Ishikawa (cell line): ENCODE results near the gene TIE1.

Experiments
- CEBPB ChIP-seq: IDR thresholded peaks from 2 replicates; pipeline ENCODE4 v1.6.1; 2012
- CREB1 ChIP-seq: IDR thresholded peaks from 2 replicates; pipeline ENCODE4 v1.6.1; 2012; ENCODE audit warnings: low read depth
- EGR1 ChIP-seq: IDR thresholded peaks from 2 replicates; pipeline ENCODE4 v1.6.1; 2012
- EP300 ChIP-seq: IDR thresholded peaks from 2 replicates; pipeline ENCODE4 v1.6.1; 2012; ENCODE audit warnings: borderline replicate concordance
- FOXM1 ChIP-seq: IDR thresholded peaks from 2 replicates; pipeline ENCODE4 v1.6.1; 2012; ENCODE audit warnings: low read depth, borderline replicate concordance
- NFIC ChIP-seq: IDR thresholded peaks from 2 replicates; pipeline ENCODE4 v1.6.1; 2012
- RAD21 ChIP-seq: IDR thresholded peaks from 2 replicates; pipeline ENCODE4 v1.6.1; 2012; ENCODE audit warnings: low read depth
- TAF1 ChIP-seq: IDR thresholded peaks from 2 replicates; pipeline ENCODE4 v1.6.1; 2012; ENCODE audit warnings: low read depth, mild to moderate bottlenecking
- TCF12 ChIP-seq: IDR thresholded peaks from 2 replicates; pipeline ENCODE4 v1.6.1; 2012; ENCODE audit warnings: low read depth
- TEAD4 ChIP-seq: IDR thresholded peaks from 2 replicates; pipeline ENCODE4 v1.6.1; 2012
- YY1 ChIP-seq: IDR thresholded peaks from 2 replicates; pipeline ENCODE4 v1.6.1; 2012; ENCODE audit warnings: low read depth
- ZBTB7A ChIP-seq: IDR thresholded peaks from 2 replicates; pipeline ENCODE4 v1.6.1; 2012; ENCODE audit warnings: low read depth
- TF ChIP-seq, protein P1 (sequence below): IDR thresholded peaks from 2 replicates; pipeline ENCODE4 v1.6.1; 2012
- TF ChIP-seq, protein P2 (sequence below): IDR thresholded peaks from 2 replicates; pipeline ENCODE4 v1.6.1; 2012; ENCODE audit warnings: low read depth, mild to moderate bottlenecking
- TF ChIP-seq, protein P3 (sequence below): IDR thresholded peaks from 2 replicates; pipeline ENCODE4 v1.6.1; 2012

The TIE1 gene

DNA sequence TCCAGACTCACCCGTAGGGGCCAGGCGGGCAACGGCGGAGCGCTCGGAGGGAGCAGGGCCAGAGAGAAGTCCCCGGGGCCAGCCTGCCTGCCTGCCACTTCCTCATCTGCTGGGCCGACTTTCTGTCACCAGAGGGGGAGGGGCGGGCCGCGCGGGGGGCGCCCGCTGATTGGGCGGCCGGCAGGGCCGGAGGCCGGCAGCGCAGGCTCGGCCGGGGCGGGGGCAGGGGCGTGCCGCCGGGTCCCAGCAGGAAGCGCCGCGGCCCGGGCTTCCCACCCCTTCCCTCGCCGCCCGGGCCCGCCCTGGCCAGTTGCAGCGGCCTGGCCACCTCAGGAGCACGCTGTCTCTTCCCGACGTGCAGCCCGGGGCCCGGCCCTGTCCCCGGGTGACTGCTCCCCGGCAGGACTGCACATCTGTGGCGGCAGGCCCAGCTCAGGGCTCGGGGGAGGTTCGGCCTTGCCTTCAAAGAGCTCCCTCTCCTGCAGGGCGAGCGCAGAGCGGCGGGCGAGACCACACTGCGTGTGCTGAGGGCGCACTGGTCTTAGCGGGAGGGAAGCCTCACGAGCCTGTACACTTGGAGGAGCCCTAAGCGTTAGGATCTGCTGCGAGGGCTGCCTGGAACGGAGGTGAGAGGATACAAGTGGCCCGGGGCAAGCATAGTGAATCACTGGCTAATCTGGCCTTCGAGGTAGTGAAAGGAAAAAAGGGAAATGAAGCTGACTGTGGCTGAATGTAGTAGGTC lies 67.3 kb downstream of the TIE1 start, which contains the start of gene ELOVL1:
Gene ELOVL1 (minus strand): TSS at position 108 of the 742 bp plus-strand sequence. CDS start 2,402 bp downstream, outside the sequence.
- TF ChIP-seq CEBPB (no peak), RAD21 (peak; percentile 25; the same call in 1 of the 2 replicates), TCF12 (0 out of 2 replicates have a peak, but pooled peaks have one; percentile 6), TEAD4 (no peak), TAF1 (peak; percentile 64), ZBTB7A (no peak; the same call in 1 of the 2 replicates), NFIC (0 out of 2 replicates have a peak, but pooled peaks have one; percentile 13), EGR1 (no peak), EP300 (no peak; the same call in 1 of the 2 replicates), CREB1 (no peak), FOXM1 (no peak), YY1 (no peak)
- TF ChIP-seq, protein P1, sequence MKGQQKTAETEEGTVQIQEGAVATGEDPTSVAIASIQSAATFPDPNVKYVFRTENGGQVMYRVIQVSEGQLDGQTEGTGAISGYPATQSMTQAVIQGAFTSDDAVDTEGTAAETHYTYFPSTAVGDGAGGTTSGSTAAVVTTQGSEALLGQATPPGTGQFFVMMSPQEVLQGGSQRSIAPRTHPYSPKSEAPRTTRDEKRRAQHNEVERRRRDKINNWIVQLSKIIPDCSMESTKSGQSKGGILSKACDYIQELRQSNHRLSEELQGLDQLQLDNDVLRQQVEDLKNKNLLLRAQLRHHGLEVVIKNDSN = no peak
- TF ChIP-seq, protein P2, sequence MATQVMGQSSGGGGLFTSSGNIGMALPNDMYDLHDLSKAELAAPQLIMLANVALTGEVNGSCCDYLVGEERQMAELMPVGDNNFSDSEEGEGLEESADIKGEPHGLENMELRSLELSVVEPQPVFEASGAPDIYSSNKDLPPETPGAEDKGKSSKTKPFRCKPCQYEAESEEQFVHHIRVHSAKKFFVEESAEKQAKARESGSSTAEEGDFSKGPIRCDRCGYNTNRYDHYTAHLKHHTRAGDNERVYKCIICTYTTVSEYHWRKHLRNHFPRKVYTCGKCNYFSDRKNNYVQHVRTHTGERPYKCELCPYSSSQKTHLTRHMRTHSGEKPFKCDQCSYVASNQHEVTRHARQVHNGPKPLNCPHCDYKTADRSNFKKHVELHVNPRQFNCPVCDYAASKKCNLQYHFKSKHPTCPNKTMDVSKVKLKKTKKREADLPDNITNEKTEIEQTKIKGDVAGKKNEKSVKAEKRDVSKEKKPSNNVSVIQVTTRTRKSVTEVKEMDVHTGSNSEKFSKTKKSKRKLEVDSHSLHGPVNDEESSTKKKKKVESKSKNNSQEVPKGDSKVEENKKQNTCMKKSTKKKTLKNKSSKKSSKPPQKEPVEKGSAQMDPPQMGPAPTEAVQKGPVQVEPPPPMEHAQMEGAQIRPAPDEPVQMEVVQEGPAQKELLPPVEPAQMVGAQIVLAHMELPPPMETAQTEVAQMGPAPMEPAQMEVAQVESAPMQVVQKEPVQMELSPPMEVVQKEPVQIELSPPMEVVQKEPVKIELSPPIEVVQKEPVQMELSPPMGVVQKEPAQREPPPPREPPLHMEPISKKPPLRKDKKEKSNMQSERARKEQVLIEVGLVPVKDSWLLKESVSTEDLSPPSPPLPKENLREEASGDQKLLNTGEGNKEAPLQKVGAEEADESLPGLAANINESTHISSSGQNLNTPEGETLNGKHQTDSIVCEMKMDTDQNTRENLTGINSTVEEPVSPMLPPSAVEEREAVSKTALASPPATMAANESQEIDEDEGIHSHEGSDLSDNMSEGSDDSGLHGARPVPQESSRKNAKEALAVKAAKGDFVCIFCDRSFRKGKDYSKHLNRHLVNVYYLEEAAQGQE = no peak
- TF ChIP-seq, protein P3, sequence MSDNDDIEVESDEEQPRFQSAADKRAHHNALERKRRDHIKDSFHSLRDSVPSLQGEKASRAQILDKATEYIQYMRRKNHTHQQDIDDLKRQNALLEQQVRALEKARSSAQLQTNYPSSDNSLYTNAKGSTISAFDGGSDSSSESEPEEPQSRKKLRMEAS = peak; percentile 95

DNA sequence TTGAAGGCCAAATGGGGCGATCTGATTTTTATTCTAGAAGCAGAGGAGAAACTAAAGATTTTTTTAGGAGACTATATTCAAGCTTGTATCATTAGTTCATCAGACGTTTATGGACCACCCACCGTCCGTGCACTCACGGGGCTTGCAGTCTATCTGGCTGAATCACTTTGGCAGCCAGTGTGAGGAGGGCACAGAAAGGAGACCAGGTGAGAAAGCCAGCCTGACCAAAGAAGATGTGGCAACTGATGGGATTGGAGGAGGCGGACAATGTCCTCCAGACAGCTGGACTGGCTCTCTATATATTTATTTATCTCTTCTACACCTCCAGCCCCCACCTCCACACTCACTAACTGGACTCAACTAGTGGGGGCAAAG lies 67.9 kb downstream of the TIE1 start:
- TF ChIP-seq YY1 (no peak), FOXM1 (no peak), EP300 (no peak), EGR1 (no peak), RAD21 (no peak), ZBTB7A (no peak), TEAD4 (no peak), TCF12 (no peak), CEBPB (no peak), NFIC (no peak)
- TF ChIP-seq, protein P2 = no peak
- TF ChIP-seq, protein P1 = no peak

DNA sequence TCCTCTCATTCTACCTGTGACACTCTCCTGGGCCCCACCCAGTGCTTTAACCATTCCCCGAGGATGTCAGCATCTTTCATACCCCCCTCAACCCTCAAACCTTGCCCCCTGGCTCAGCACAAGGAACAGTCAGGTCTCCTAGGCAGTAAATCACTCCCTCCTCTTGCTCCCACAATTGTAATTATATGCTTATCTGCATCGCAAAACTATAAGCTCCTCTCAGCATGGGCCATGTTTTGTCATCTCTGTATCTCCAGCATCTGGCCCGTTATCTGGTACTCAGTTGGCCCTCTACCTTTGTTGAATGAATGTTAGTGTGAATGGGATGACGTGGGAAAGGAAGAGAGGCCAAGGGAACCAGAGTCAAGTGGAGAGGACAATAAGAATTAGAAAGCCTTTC lies 69.8 kb downstream of the TIE1 start:
- no peak for TF ChIP-seq ZBTB7A
- TF ChIP-seq FOXM1 = no peak
- TF ChIP-seq TEAD4 = no peak
- no peak for TF ChIP-seq TCF12
- no peak for TF ChIP-seq EGR1
- TF ChIP-seq YY1 = no peak
- no peak for TF ChIP-seq TAF1
- TF ChIP-seq CEBPB = no peak
- TF ChIP-seq, protein P2 = no peak
- TF ChIP-seq, protein P3 = no peak
- no peak for TF ChIP-seq CREB1
- TF ChIP-seq NFIC = no peak
- no peak for TF ChIP-seq RAD21

DNA sequence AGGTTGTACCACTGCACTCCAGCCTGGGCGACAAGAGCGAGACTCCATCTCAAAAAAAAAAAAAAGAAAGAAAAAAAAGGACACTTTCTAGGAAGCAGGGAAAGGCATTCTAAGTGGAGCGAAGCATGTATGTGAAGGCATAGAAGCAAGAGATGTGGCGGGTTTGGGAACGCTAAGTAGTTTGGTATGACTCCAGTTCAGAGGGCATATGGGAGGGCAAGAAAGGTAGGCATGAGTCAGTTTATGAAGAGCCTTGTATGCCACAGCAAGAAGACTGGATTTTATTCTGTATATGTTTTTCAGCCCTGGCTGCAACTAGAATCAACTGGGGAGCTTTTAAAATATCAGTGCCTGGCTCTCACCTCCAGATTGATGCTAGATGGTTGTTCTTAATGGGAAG lies 71.4 kb downstream of the TIE1 start:
- TF ChIP-seq NFIC (no peak), CEBPB (no peak), RAD21 (no peak), FOXM1 (no peak), TAF1 (no peak), TEAD4 (no peak), EP300 (no peak), YY1 (no peak), CREB1 (no peak), TCF12 (no peak), EGR1 (no peak), ZBTB7A (no peak)
- TF ChIP-seq, protein P1 = no peak
- TF ChIP-seq, protein P2 = no peak
- TF ChIP-seq, protein P3 = no peak
